WTC11 (cell line): ENCODE measurements around the gene TNFRSF1B. TPM values are rescaled to one million over a fixed set of nuclear protein-coding genes. Genes with fewer than 3 reads are reported as not detected.

ENCODE experiments used
- ATAC-seq: fragments of 200-7000 bp; cut with Tn5 transposase; 2 replicates; pipeline ENCODE4 v1.10.0; 2021; ENCODE audit warnings: mild to moderate bottlenecking, moderate library complexity
- CTCF ChIA-PET: fragments of 300-600 bp; sonication (Branson Sonifier 250); formaldehyde crosslinking; loops from one replicate; lab custom pipeline; 2021; ENCODE audit warnings: antibody characterized with exemption; lab: Charles Lee
- POLR2A ChIA-PET: fragments of 350-600 bp; sonication (Branson Sonifier 250); formaldehyde crosslinking; loops from one replicate; lab custom pipeline; 2021; ENCODE audit warnings: antibody characterized with exemption; lab: Charles Lee
- DNase-seq: peaks from one replicate; pipeline ENCODE4 v3.0.0; 2021; ENCODE audit warnings: low spot score
- H3K27ac Mint-ChIP-seq: 2 replicates; pipeline ENCODE4 v1.8.0; 2021; ENCODE audit warnings: mixed read lengths
- H3K27me3 Mint-ChIP-seq: 2 replicates; pipeline ENCODE4 v1.8.0; 2021; ENCODE audit warnings: low read depth, mild to moderate bottlenecking, moderate library complexity, mixed read lengths
- H3K36me3 Mint-ChIP-seq: 2 replicates; pipeline ENCODE4 v1.8.0; 2021; ENCODE audit warnings: mixed read lengths
- H3K4me1 Mint-ChIP-seq: 2 replicates; pipeline ENCODE4 v1.8.0; 2022; ENCODE audit warnings: mixed read lengths
- H3K4me3 Mint-ChIP-seq: 2 replicates; pipeline ENCODE4 v1.8.0; 2021; ENCODE audit warnings: mild to moderate bottlenecking, moderate library complexity, mixed read lengths
- H3K9me3 Mint-ChIP-seq: 2 replicates; pipeline ENCODE4 v1.8.0; 2021; ENCODE audit warnings: mixed read lengths
- AR ChIP-seq: fragments of 250-450 bp; sonication (Bioruptor Pico); IDR thresholded peaks from 2 replicates; pipeline ENCODE4 v1.9.0; 2021; ENCODE audit warnings: mild to moderate bottlenecking
- CBFB ChIP-seq: sonication (generic); formaldehyde crosslinking; IDR thresholded peaks from 2 replicates; pipeline ENCODE4 v1.8.1; 2022; ENCODE audit warnings: mild to moderate bottlenecking, low read depth, missing genetic modification reagents
- CDX4 ChIP-seq: fragments of 250-450 bp; sonication (Bioruptor Pico); IDR thresholded peaks from 2 replicates; pipeline ENCODE4 v1.9.0; 2021; ENCODE audit warnings: moderate library complexity, mild to moderate bottlenecking, inconsistent platforms, borderline replicate concordance
- E2F4 ChIP-seq: sonication (generic); formaldehyde crosslinking; IDR thresholded peaks from 2 replicates; pipeline ENCODE4 v1.8.1; 2022; ENCODE audit warnings: low read depth, mild to moderate bottlenecking, moderate library complexity, missing genetic modification reagents, borderline replicate concordance
- ETV6 ChIP-seq: sonication (generic); formaldehyde crosslinking; IDR thresholded peaks from 2 replicates; pipeline ENCODE4 v1.8.1; 2022; ENCODE audit warnings: mild to moderate bottlenecking, missing genetic modification reagents
- GTF2I ChIP-seq: fragments of 250-450 bp; sonication (Bioruptor Pico); conservative IDR thresholded peaks from 2 replicates; pipeline ENCODE4 v1.4.0; 2021; ENCODE audit warnings: mild to moderate bottlenecking
- HMGA2 ChIP-seq: fragments of 250-450 bp; sonication (Bioruptor Pico); IDR thresholded peaks from 2 replicates; pipeline ENCODE4 v1.4.0; 2021; ENCODE audit warnings: mild to moderate bottlenecking, moderate library complexity
- HMGXB4 ChIP-seq: sonication (generic); formaldehyde crosslinking; IDR thresholded peaks from 2 replicates; pipeline ENCODE4 v1.8.1; 2023; ENCODE audit warnings: mild to moderate bottlenecking, moderate library complexity, missing genetic modification reagents
- IRF1 ChIP-seq: sonication (generic); formaldehyde crosslinking; IDR thresholded peaks from 2 replicates; pipeline ENCODE4 v1.8.0; 2023; ENCODE audit warnings: missing genetic modification reagents
- NR1H2 ChIP-seq: sonication (generic); formaldehyde crosslinking; IDR thresholded peaks from 2 replicates; pipeline ENCODE4 v1.9.0; 2021; ENCODE audit warnings: mild to moderate bottlenecking, moderate library complexity, missing genetic modification reagents
- SOX15 ChIP-seq: fragments of 250-450 bp; sonication (Bioruptor Pico); IDR thresholded peaks from 2 replicates; pipeline ENCODE4 v1.9.0; 2021; ENCODE audit warnings: mild to moderate bottlenecking
- TCF7 ChIP-seq: sonication (generic); formaldehyde crosslinking; IDR thresholded peaks from 2 replicates; pipeline ENCODE4 v1.8.0; 2022; ENCODE audit warnings: mild to moderate bottlenecking, low read depth, missing genetic modification reagents, moderate library complexity
- TEAD1 ChIP-seq: sonication (generic); formaldehyde crosslinking; IDR thresholded peaks from 2 replicates; pipeline ENCODE4 v1.8.0; 2022; ENCODE audit warnings: mild to moderate bottlenecking, missing genetic modification reagents
- ZBTB43 ChIP-seq: sonication (generic); formaldehyde crosslinking; IDR thresholded peaks from 2 replicates; pipeline ENCODE4 v1.8.1; 2023; ENCODE audit warnings: mild to moderate bottlenecking, missing genetic modification reagents
- ZNF121 ChIP-seq: sonication (generic); formaldehyde crosslinking; IDR thresholded peaks from 2 replicates; pipeline ENCODE4 v1.8.0; 2023; ENCODE audit warnings: missing genetic modification reagents
- ZNF138 ChIP-seq: sonication (generic); formaldehyde crosslinking; conservative IDR thresholded peaks from 2 replicates; pipeline ENCODE4 v1.8.1; 2022; ENCODE audit warnings: mild to moderate bottlenecking, moderate library complexity, missing genetic modification reagents
- ZNF281 ChIP-seq: sonication (generic); formaldehyde crosslinking; IDR thresholded peaks from 2 replicates; pipeline ENCODE4 v1.8.0; 2023; ENCODE audit warnings: mild to moderate bottlenecking, missing genetic modification reagents
- ZNF423 ChIP-seq: fragments of 250-450 bp; sonication (Bioruptor Pico); IDR thresholded peaks from 2 replicates; pipeline ENCODE4 v2.1.2; 2022; ENCODE audit warnings: mild to moderate bottlenecking, moderate library complexity
- ZNF425 ChIP-seq: fragments of 250-450 bp; sonication (Bioruptor Pico); conservative IDR thresholded peaks from 2 replicates; pipeline ENCODE4 v1.9.0; 2021; ENCODE audit warnings: mild to moderate bottlenecking
- ZSCAN18 ChIP-seq: fragments of 250-450 bp; sonication (Bioruptor Pico); IDR thresholded peaks from 2 replicates; pipeline ENCODE4 v2.1.2; 2022; ENCODE audit warnings: mild to moderate bottlenecking, moderate library complexity
- total RNA-seq: library from RNA; stranded (reverse); gene quantifications from 3 replicates; pipeline ENCODE4 v1.2.3, GENCODE V29; 2021

Gene TNFRSF1B
- total RNA-seq, 1 experiment from 2014 or later = 2.7 TPM

GRCh38 chr1:12129624-12130023 is 37.2 kb upstream of the TNFRSF1B start:
- ATAC-seq (no peak), DNase-seq (no peak)
- Mint-ChIP-seq H3K9me3 (no peaks in the 10 kb centered on the region), H3K4me3 (no peak overlapping the region), H3K27ac (peak overlapping the region; percentile 1), H3K27me3 (no peaks in the 10 kb centered on the region), H3K4me1 (peaks cover 3% of the 10 kb centered on the region; the same call in 1 of the 2 replicates), H3K36me3 (no peaks in the 10 kb centered on the region; the same call in 1 of the 2 replicates)
- ChIA-PET POLR2A (no interaction called here), CTCF (no interaction called here)
- TF ChIP-seq GTF2I (CRISPR knock-in tag) (no peak), ZBTB43 (CRISPR knock-in tag) (no peak), IRF1 (CRISPR knock-in tag) (no peak), SOX15 (CRISPR knock-in tag) (no peak), CDX4 (no peak), ZNF425 (CRISPR knock-in tag) (no peak), HMGA2 (CRISPR knock-in tag) (no peak), E2F4 (no peak), AR (CRISPR knock-in tag) (no peak), TEAD1 (CRISPR knock-in tag) (no peak), ZSCAN18 (CRISPR knock-in tag) (no peak), ZNF281 (CRISPR knock-in tag) (no peak), ZNF138 (CRISPR knock-in tag) (no peak), ZNF423 (CRISPR knock-in tag) (no peak), HMGXB4 (no peak), ETV6 (CRISPR knock-in tag) (no peak), CBFB (CRISPR knock-in tag) (no peak), ZNF121 (no peak), TCF7 (no peak), NR1H2 (CRISPR knock-in tag) (no peak)
